HEK293 (cell line): ENCODE results near the gene MUC15.

ENCODE experiments used
- CTCF ChIA-PET: fragments of 350-600 bp; formaldehyde crosslinking; extraction: SDS; loops from one replicate; lab custom pipeline; 2021; ENCODE audit warnings: antibody characterized with exemption; lab: Yijun Ruan, JAX
- POLR2A ChIA-PET: fragments of 300-600 bp; formaldehyde crosslinking; extraction: SDS; loops from one replicate; lab custom pipeline; 2020; ENCODE audit warnings: antibody characterized with exemption, inconsistent platforms; lab: Yijun Ruan, JAX
- H3K27ac ChIP-seq: fragments of 200-500 bp; sonication (Bioruptor generic); 2 replicates; pipeline ENCODE4 v1.5.1; 2014; ENCODE audit warnings: low read depth, low read length, control low read depth, inconsistent platforms; ENCODE audit errors: extremely low read depth
- H3K36me3 ChIP-seq, 2 experiments: fragments of 200-500 bp in 1 of 2; sonication (Bioruptor generic) in 1 of 2; 1 replicate in 1 of 2; 2 replicates in 1 of 2; pipeline ENCODE4 v1.5.1; 2014 to 2017; ENCODE audit warnings: inconsistent platforms in 2 of 2, low read length in 2 of 2; ENCODE audit not compliant: control insufficient read depth in 2 of 2, insufficient read depth in 1 of 2
- H3K4me1 ChIP-seq: fragments of 200-500 bp; sonication (Bioruptor generic); 2 replicates; pipeline ENCODE4 v1.5.1; 2014; ENCODE audit warnings: mild to moderate bottlenecking, low read length, inconsistent platforms; ENCODE audit not compliant: control insufficient read depth, insufficient read depth
- H3K4me3 ChIP-seq: 2 replicates; pipeline ENCODE4 v1.5.1; 2011; ENCODE audit warnings: low read depth, mild to moderate bottlenecking, control low read depth, low read length, moderate library complexity
- H3K9me3 ChIP-seq: fragments of 200-500 bp; sonication (Bioruptor generic); 2 replicates; pipeline ENCODE4 v1.5.1; 2014; ENCODE audit warnings: low read depth, low read length, inconsistent platforms; ENCODE audit not compliant: control insufficient read depth, insufficient read depth
- BCL11B ChIP-seq: fragments of 450-650 bp; formaldehyde crosslinking; IDR thresholded peaks from 2 replicates; pipeline ENCODE4 v1.5.1; 2016; ENCODE audit warnings: low read depth, missing biosample characterization, missing genetic modification characterization
- PRDM10 ChIP-seq: fragments of 450-650 bp; formaldehyde crosslinking; IDR thresholded peaks from 2 replicates; pipeline ENCODE4 v1.5.1; 2016; ENCODE audit warnings: missing biosample characterization, missing genetic modification characterization
- PRDM4 ChIP-seq: fragments of 450-650 bp; formaldehyde crosslinking; IDR thresholded peaks from 2 replicates; pipeline ENCODE4 v1.5.1; 2017; ENCODE audit warnings: missing biosample characterization, missing genetic modification characterization
- RBAK ChIP-seq: fragments of 450-650 bp; formaldehyde crosslinking; IDR thresholded peaks from 2 replicates; pipeline ENCODE4 v1.5.1; 2016; ENCODE audit warnings: missing biosample characterization, missing genetic modification characterization
- SP3 ChIP-seq: fragments of 450-650 bp; formaldehyde crosslinking; IDR thresholded peaks from 2 replicates; pipeline ENCODE4 v1.5.1; 2016; ENCODE audit warnings: missing biosample characterization, missing genetic modification characterization
- SP7 ChIP-seq: fragments of 450-650 bp; formaldehyde crosslinking; IDR thresholded peaks from 2 replicates; pipeline ENCODE4 v1.5.1; 2016; ENCODE audit warnings: missing biosample characterization, missing genetic modification characterization
- TSHZ1 ChIP-seq: fragments of 450-650 bp; formaldehyde crosslinking; IDR thresholded peaks from 2 replicates; pipeline ENCODE4 v1.5.1; 2016; ENCODE audit warnings: missing biosample characterization, missing genetic modification characterization, borderline replicate concordance
- ZBTB48 ChIP-seq: fragments of 450-650 bp; formaldehyde crosslinking; IDR thresholded peaks from 2 replicates; pipeline ENCODE4 v1.5.1; 2016; ENCODE audit warnings: missing biosample characterization, missing genetic modification characterization
- ZBTB6 ChIP-seq: fragments of 450-650 bp; formaldehyde crosslinking; IDR thresholded peaks from 2 replicates; pipeline ENCODE4 v1.5.1; 2017; ENCODE audit warnings: missing biosample characterization, missing genetic modification characterization
- ZEB2 ChIP-seq: fragments of 450-650 bp; formaldehyde crosslinking; IDR thresholded peaks from 2 replicates; pipeline ENCODE4 v1.5.1; 2016; ENCODE audit warnings: missing biosample characterization, missing genetic modification characterization
- ZFP41 ChIP-seq: fragments of 450-650 bp; formaldehyde crosslinking; IDR thresholded peaks from 2 replicates; pipeline ENCODE4 v1.5.1; 2016; ENCODE audit warnings: missing biosample characterization, missing genetic modification characterization, borderline replicate concordance
- ZFP69B ChIP-seq: fragments of 450-650 bp; formaldehyde crosslinking; IDR thresholded peaks from 2 replicates; pipeline ENCODE4 v1.5.1; 2016; ENCODE audit warnings: missing biosample characterization, missing genetic modification characterization
- ZNF157 ChIP-seq: fragments of 450-650 bp; formaldehyde crosslinking; IDR thresholded peaks from 2 replicates; pipeline ENCODE4 v1.5.1; 2016; ENCODE audit warnings: missing biosample characterization, missing genetic modification characterization
- ZNF184 ChIP-seq: fragments of 450-650 bp; IDR thresholded peaks from 2 replicates; pipeline ENCODE4 v1.5.1; 2018; ENCODE audit warnings: missing biosample characterization, mild to moderate bottlenecking, missing genetic modification characterization
- ZNF202 ChIP-seq: fragments of 450-650 bp; formaldehyde crosslinking; IDR thresholded peaks from 2 replicates; pipeline ENCODE4 v1.5.1; 2016; ENCODE audit warnings: missing biosample characterization, missing genetic modification characterization, borderline replicate concordance
- ZNF280D ChIP-seq: fragments of 450-650 bp; formaldehyde crosslinking; IDR thresholded peaks from 2 replicates; pipeline ENCODE4 v1.5.1; 2016; ENCODE audit warnings: missing biosample characterization, missing genetic modification characterization
- ZNF366 ChIP-seq: fragments of 450-650 bp; formaldehyde crosslinking; conservative IDR thresholded peaks from 2 replicates; pipeline ENCODE4 v1.5.1; 2016; ENCODE audit warnings: missing biosample characterization, missing genetic modification characterization
- ZNF488 ChIP-seq: fragments of 450-650 bp; formaldehyde crosslinking; IDR thresholded peaks from 2 replicates; pipeline ENCODE4 v1.5.1; 2016; ENCODE audit warnings: missing biosample characterization, missing genetic modification characterization
- ZNF701 ChIP-seq: fragments of 450-650 bp; formaldehyde crosslinking; IDR thresholded peaks from 2 replicates; pipeline ENCODE4 v1.5.1; 2016; ENCODE audit warnings: missing biosample characterization, missing genetic modification characterization
- ZNF785 ChIP-seq: fragments of 450-650 bp; formaldehyde crosslinking; IDR thresholded peaks from 2 replicates; pipeline ENCODE4 v1.5.1; 2016; ENCODE audit warnings: missing biosample characterization, missing genetic modification characterization
- ZNF843 ChIP-seq: fragments of 450-650 bp; formaldehyde crosslinking; IDR thresholded peaks from 2 replicates; pipeline ENCODE4 v1.5.1; 2016; ENCODE audit warnings: missing biosample characterization, missing genetic modification characterization
- ZXDB ChIP-seq: fragments of 450-650 bp; formaldehyde crosslinking; IDR thresholded peaks from 2 replicates; pipeline ENCODE4 v1.5.1; 2016; ENCODE audit warnings: missing biosample characterization, missing genetic modification characterization

Gene MUC15

GRCh38 chr11:26519469-26519868, 52.6 kb downstream of the MUC15 start (continued):
- TF ChIP-seq PRDM10 (no peak), ZNF701 (tag by site-specific recombination) (no peak), PRDM4 (tag by site-specific recombination) (no peak), ZBTB6 (tag by site-specific recombination) (no peak), ZNF184 (tag by site-specific recombination) (no peak), SP7 (tag by site-specific recombination) (no peak), ZNF202 (no peak)

GRCh38 chr11:26512196-26512595, 59.9 kb downstream of the MUC15 start:
- no peak overlapping the region for H3K4me3 ChIP-seq
- H3K9me3 ChIP-seq: no peaks in the 10 kb centered on the region
- ChIA-PET POLR2A (interaction anchor here (0.5 kb wide), 1 partner anchor 1209 kb away, joined by 10 read pairs; no protein-coding TSS in a partner anchor), CTCF (interaction anchor here (1.0 kb wide), 1 partner anchor 39 kb away, joined by 3 read pairs; no protein-coding TSS in a partner anchor)
- TF ChIP-seq ZNF785 (no peak), BCL11B (no peak), SP3 (no peak), ZNF157 (tag by site-specific recombination) (no peak), TSHZ1 (tag by site-specific recombination) (no peak), ZEB2 (no peak), ZXDB (tag by site-specific recombination) (no peak), ZFP69B (tag by site-specific recombination) (no peak), RBAK (tag by site-specific recombination) (no peak), ZBTB48 (tag by site-specific recombination) (no peak), ZNF366 (tag by site-specific recombination) (no peak), ZFP41 (tag by site-specific recombination) (no peak), ZNF843 (tag by site-specific recombination) (no peak), ZNF280D (tag by site-specific recombination) (no peak), ZNF488 (tag by site-specific recombination) (no peak)
- H3K4me1 ChIP-seq: no peaks in the 10 kb centered on the region
- no peaks in the 10 kb centered on the region for H3K36me3 ChIP-seq
- H3K27ac ChIP-seq: no peak overlapping the region
